Measurements from ENCODE around the gene VPS13D. TPM values are rescaled to one million over a fixed set of nuclear protein-coding genes. Genes with fewer than 3 reads are reported as not detected.
A peak's percentile ranks its signal among the peaks of the same experiment; 100 is the strongest.
"Not testable (repeated sequence)": the region's sequence is repeated elsewhere in the genome, so short reads cannot be mapped to it uniquely, and the experiment has no call there.

The VPS13D gene
- total RNA-seq, 1 donor from 2014 or later, result 77.8 TPM

GRCh38 chr1:12450756-12451559, 221.1 kb downstream of the VPS13D start:
- Mint-ChIP-seq H3K4me1 (peaks cover 88% of the 10 kb centered on the region), H3K36me3 (peaks cover 13% of the 10 kb centered on the region), H3K27me3 (ENCODE audit: low read depth) (no peaks in the 10 kb centered on the region), H3K9me3 (no peaks in the 10 kb centered on the region), H3K4me3 (no peak overlapping the region), H3K27ac (peak overlapping the region; percentile 97)
- no peak for DNase-seq (ENCODE audit: low spot score in 2 of 2, unreplicated experiment in 2 of 2)
- TF ChIP-seq CTCF (IDR thresholded peaks at IDR 0.05; ENCODE audit: unreplicated experiment), result no peak

GRCh38 chr1:12451560-12451900, 221.7 kb downstream of the VPS13D start:
- Mint-ChIP-seq H3K36me3 (peaks cover 9% of the 10 kb centered on the region), H3K27ac (peak overlapping the region; percentile 97), H3K4me3 (no peak overlapping the region), H3K27me3 (ENCODE audit: low read depth) (no peaks in the 10 kb centered on the region), H3K4me1 (peaks cover 87% of the 10 kb centered on the region), H3K9me3 (no peaks in the 10 kb centered on the region)
- no peak for TF ChIP-seq CTCF (IDR thresholded peaks at IDR 0.05; ENCODE audit: unreplicated experiment)
- no peak for DNase-seq (ENCODE audit: low spot score in 2 of 2, unreplicated experiment in 2 of 2)

- peaks cover 87% of the 10 kb centered on the region for H3K4me1 Mint-ChIP-seq
- H3K27ac Mint-ChIP-seq, result peak overlapping the region; percentile 97
These were observed 222.4 kb downstream of the VPS13D start for GRCh38 chr1:12452262-12452661.

GRCh38 chr1:12453400-12454343, 223.8 kb downstream of the VPS13D start:
- peaks cover 75% of the 10 kb centered on the region for H3K4me1 Mint-ChIP-seq
- H3K9me3 Mint-ChIP-seq, result no peaks in the 10 kb centered on the region
- no peaks in the 10 kb centered on the region for H3K27me3 Mint-ChIP-seq (ENCODE audit: low read depth)
- DNase-seq (ENCODE audit: low spot score in 2 of 2, unreplicated experiment in 2 of 2), result no peak
- no peak overlapping the region for H3K4me3 Mint-ChIP-seq
- peaks cover 17% of the 10 kb centered on the region for H3K36me3 Mint-ChIP-seq
- TF ChIP-seq CTCF (IDR thresholded peaks at IDR 0.05; ENCODE audit: unreplicated experiment), result no peak
- H3K27ac Mint-ChIP-seq, result peak overlapping the region; percentile 97

More at GRCh38 chr1:12452262-12452661, 222.4 kb downstream of the VPS13D start:
- no peaks in the 10 kb centered on the region for H3K9me3 Mint-ChIP-seq
- TF ChIP-seq CTCF (IDR thresholded peaks at IDR 0.05; ENCODE audit: unreplicated experiment), result no peak
- DNase-seq (ENCODE audit: low spot score in 2 of 2, unreplicated experiment in 2 of 2), result no peak
- no peak overlapping the region for H3K4me3 Mint-ChIP-seq
- peaks cover 11% of the 10 kb centered on the region for H3K36me3 Mint-ChIP-seq
- H3K27me3 Mint-ChIP-seq (ENCODE audit: low read depth), result no peaks in the 10 kb centered on the region

- H3K4me3 Mint-ChIP-seq, result no peak overlapping the region
- H3K27me3 Mint-ChIP-seq (ENCODE audit: low read depth), result no peaks in the 10 kb centered on the region
- H3K4me1 Mint-ChIP-seq, result peaks cover 66% of the 10 kb centered on the region
These were observed 224.9 kb downstream of the VPS13D start for GRCh38 chr1:12454406-12455391.

GRCh38 chr1:12456081-12456480, 226.3 kb downstream of the VPS13D start:
- H3K4me3 Mint-ChIP-seq; DNase-seq (ENCODE audit: low spot score in 2 of 2, unreplicated experiment in 2 of 2); H3K9me3 Mint-ChIP-seq; H3K27me3 Mint-ChIP-seq (ENCODE audit: low read depth): not testable (repeated sequence)
- Mint-ChIP-seq H3K36me3 (peaks cover 18% of the 10 kb centered on the region), H3K27ac (peak overlapping the region; percentile 75), H3K4me1 (peaks cover 59% of the 10 kb centered on the region)

More at GRCh38 chr1:12454406-12455391, 224.9 kb downstream of the VPS13D start:
- DNase-seq (ENCODE audit: low spot score in 2 of 2, unreplicated experiment in 2 of 2), result no peak
- no peaks in the 10 kb centered on the region for H3K9me3 Mint-ChIP-seq
- H3K27ac Mint-ChIP-seq, result peak overlapping the region; percentile 97
- H3K36me3 Mint-ChIP-seq, result peaks cover 24% of the 10 kb centered on the region
- TF ChIP-seq CTCF (IDR thresholded peaks at IDR 0.05; ENCODE audit: unreplicated experiment), result no peak

Measured in mesothelial cell of epicardium (in vitro differentiated cells).